Measurements from ENCODE around the gene RAPGEF4. TPM values are rescaled to one million over a fixed set of nuclear protein-coding genes. Genes with fewer than 3 reads are reported as not detected.

The RAPGEF4 gene
- total RNA-seq, 4 donors from 2014 or later: 1.4 to 5.5 (median 1.8) TPM

GRCh38 chr2:172762574-172762973 is 26.9 kb downstream of the RAPGEF4 start:
- TF ChIP-seq CTCF (IDR thresholded peaks at IDR 0.05 in 4 of 5, conservative IDR thresholded peaks at IDR 0.05 in 1 of 5) (no peak), POLR2A (IDR thresholded peaks at IDR 0.05) (no peak)
- in situ Hi-C loops (cut with MboI; ENCODE audit: low sequenced_read_pairs in 4 of 4): no loop called here
- intact Hi-C loops (cut with DNase I; ENCODE audit: low total_unique reads): no loop called here
- no peaks in the 10 kb centered on the region for H3K27me3 ChIP-seq
- H3K4me1 ChIP-seq: no peaks in the 10 kb centered on the region
- H3K4me3 ChIP-seq: no peak overlapping the region
- H3K27ac ChIP-seq: no peak overlapping the region
- no peaks in the 10 kb centered on the region for H3K9me3 ChIP-seq
- no peaks in the 10 kb centered on the region for H3K36me3 ChIP-seq
- ATAC-seq (no peak), DNase-seq (no peak)

- Histone ChIP-seq H3K4me3 (no peak overlapping the region), H3K9me3 (no peaks in the 10 kb centered on the region), H3K36me3 (no peaks in the 10 kb centered on the region), H3K27me3 (no peaks in the 10 kb centered on the region), H3K4me1 (no peaks in the 10 kb centered on the region), H3K27ac (no peak overlapping the region)
- ATAC-seq (no peak), DNase-seq (no peak)
- in situ Hi-C loops (cut with MboI; ENCODE audit: low sequenced_read_pairs in 4 of 4): no loop called here
- TF ChIP-seq CTCF (IDR thresholded peaks at IDR 0.05 in 4 of 5, conservative IDR thresholded peaks at IDR 0.05 in 1 of 5) (no peak), POLR2A (IDR thresholded peaks at IDR 0.05) (no peak)
- intact Hi-C loops (cut with DNase I; ENCODE audit: low total_unique reads): no loop called here
These were observed 27.4 kb downstream of the RAPGEF4 start for GRCh38 chr2:172763079-172763478.

DNA sequence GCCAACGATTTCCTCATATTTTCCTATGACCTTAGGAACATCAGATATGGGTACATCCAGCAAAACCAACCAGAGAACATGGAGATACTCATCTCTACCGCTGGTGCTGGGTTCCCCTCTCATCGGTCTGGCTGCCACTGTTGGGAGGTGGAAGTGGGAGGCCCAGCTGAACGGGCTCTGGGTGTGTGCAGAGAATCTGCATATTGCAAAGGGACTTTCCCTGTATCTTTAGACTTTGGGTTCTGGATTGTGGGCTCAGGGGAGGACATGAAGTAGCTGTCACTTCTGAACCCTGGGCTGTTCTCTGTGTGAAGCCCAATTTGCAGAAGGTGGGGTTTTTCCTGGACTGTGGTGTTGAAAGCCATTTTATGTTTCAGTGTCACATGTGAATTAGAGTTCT is 30.0 kb downstream of the RAPGEF4 start:
- Histone ChIP-seq H3K4me1 (no peaks in the 10 kb centered on the region), H3K36me3 (no peaks in the 10 kb centered on the region), H3K9me3 (no peaks in the 10 kb centered on the region), H3K4me3 (no peak overlapping the region), H3K27ac (no peak overlapping the region), H3K27me3 (no peaks in the 10 kb centered on the region)
- ATAC-seq (no peak), DNase-seq (no peak)
- in situ Hi-C loops (cut with MboI; ENCODE audit: low sequenced_read_pairs in 4 of 4): no loop called here
- no peak for TF ChIP-seq POLR2A (IDR thresholded peaks at IDR 0.05)
- no peak for TF ChIP-seq CTCF (IDR thresholded peaks at IDR 0.05 in 4 of 5, conservative IDR thresholded peaks at IDR 0.05 in 1 of 5)
- intact Hi-C loops (cut with DNase I; ENCODE audit: low total_unique reads): no loop called here

DNA sequence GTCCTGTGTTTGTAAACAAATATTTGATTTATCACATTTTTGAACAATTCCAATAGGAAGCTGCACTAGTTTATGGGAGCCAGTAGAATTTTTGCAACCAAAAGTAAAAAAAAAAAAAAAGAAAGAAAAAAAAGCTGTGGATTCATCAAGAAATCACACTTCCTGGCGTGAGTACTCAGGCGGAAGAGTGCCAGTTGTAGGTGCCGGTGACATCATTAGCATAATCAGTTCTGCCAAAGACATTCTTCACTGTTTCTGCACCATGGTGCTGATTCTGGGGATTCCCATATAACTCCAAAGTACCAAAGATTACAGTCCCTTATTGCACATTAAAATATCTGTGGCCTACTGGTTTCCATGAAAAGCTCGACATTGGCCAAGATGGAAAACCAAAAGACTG is 32.8 kb downstream of the RAPGEF4 start:
- H3K27ac ChIP-seq: no peak overlapping the region
- H3K9me3 ChIP-seq: no peaks in the 10 kb centered on the region
- intact Hi-C loops (cut with DNase I; ENCODE audit: low total_unique reads): no loop called here
- TF ChIP-seq POLR2A (IDR thresholded peaks at IDR 0.05) (no peak), CTCF (IDR thresholded peaks at IDR 0.05 in 4 of 5, conservative IDR thresholded peaks at IDR 0.05 in 1 of 5) (no peak)
- DNase-seq (no peak), ATAC-seq (no peak)
- H3K36me3 ChIP-seq: no peaks in the 10 kb centered on the region
- in situ Hi-C loops (cut with MboI; ENCODE audit: low sequenced_read_pairs in 4 of 4): no loop called here
- no peaks in the 10 kb centered on the region for H3K27me3 ChIP-seq
- H3K4me3 ChIP-seq: no peak overlapping the region
- H3K4me1 ChIP-seq: no peaks in the 10 kb centered on the region

- H3K27ac ChIP-seq: no peak overlapping the region
- intact Hi-C loops (cut with DNase I; ENCODE audit: low total_unique reads): no loop called here
- no peaks in the 10 kb centered on the region for H3K36me3 ChIP-seq
- ATAC-seq (no peak), DNase-seq (no peak)
- TF ChIP-seq POLR2A (IDR thresholded peaks at IDR 0.05) (no peak), CTCF (IDR thresholded peaks at IDR 0.05 in 4 of 5, conservative IDR thresholded peaks at IDR 0.05 in 1 of 5) (no peak)
- H3K4me3 ChIP-seq: no peak overlapping the region
- H3K9me3 ChIP-seq: no peaks in the 10 kb centered on the region
- no peaks in the 10 kb centered on the region for H3K4me1 ChIP-seq
- no peaks in the 10 kb centered on the region for H3K27me3 ChIP-seq
- in situ Hi-C loops (cut with MboI; ENCODE audit: low sequenced_read_pairs in 4 of 4): no loop called here
These were observed 34.2 kb downstream of the RAPGEF4 start for GRCh38 chr2:172769879-172770278.
